Measurements from ENCODE around the gene EIF4E1B.

Gene EIF4E1B

GRCh38 chr5:176606032-176606431, 24.4 kb upstream of the EIF4E1B start:
- no peak for DNase-seq (ENCODE audit: low spot score)

- no peak for DNase-seq (ENCODE audit: low spot score)
These were observed 23.6 kb upstream of the EIF4E1B start for GRCh38 chr5:176606875-176607274.

DNA sequence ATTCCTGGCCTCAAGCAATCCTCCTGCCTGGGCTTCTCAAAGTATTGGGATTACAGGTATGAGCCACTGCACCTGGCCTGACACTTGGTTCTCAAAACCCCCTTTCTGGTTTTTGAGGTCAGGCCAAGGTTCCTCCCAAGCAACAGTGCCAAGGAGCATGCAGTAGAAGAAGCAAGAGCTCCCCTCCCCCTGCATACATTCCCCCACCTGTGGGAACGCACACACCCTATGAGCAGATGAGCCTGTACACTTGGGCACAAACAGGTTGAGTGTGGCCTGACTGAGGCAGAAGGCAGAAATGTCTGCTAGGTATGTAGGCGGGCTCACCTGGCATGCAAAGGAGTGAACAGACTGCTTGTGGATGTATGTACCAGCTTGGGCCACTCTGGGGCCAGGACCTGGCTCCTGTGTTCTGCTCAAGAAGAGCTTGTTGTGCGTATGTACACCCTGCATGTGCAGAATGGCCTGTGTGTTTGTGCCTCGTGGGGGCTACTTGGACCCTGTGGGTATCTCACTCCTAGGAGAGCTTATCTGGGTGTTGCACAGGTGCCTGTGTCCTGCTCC, 22.3 kb upstream of the EIF4E1B start:
- DNase-seq (ENCODE audit: low spot score), result no peak

GRCh38 chr5:176608937-176609723, 21.3 kb upstream of the EIF4E1B start:
- DNase-seq (ENCODE audit: low spot score), result no peak

- peak; percentile 96 for DNase-seq (ENCODE audit: low spot score)
These were observed 20.6 kb upstream of the EIF4E1B start, which contains the start of gene GPRIN1 for GRCh38 chr5:176609724-176610434. TSS of gene GPRIN1 (minus strand) at chr5:176610156. CDS start at chr5:176599834, 10,322 bp downstream.

DNA sequence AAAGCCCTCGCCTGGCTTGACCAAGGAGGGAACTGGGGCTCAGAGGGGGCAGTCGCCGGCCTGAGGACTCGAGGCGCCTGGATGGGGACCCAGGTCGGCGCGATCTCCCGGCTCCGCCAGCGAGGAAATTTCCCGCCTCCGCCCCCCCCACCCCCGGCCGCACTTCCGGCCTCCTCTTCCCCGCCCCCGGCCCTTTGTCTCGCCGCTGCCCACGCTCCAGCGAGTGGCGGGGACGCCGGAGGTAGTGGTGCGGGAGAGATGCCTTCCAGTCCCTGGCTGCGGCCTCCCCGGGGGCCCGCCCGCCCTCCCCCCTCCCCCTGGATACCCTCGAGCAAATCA, 20.1 kb upstream of the EIF4E1B start:
- no peak for DNase-seq (ENCODE audit: low spot score)

GRCh38 chr5:176611435-176611834, 19.0 kb upstream of the EIF4E1B start:
- peak; percentile 83 for DNase-seq (ENCODE audit: low spot score)

DNA sequence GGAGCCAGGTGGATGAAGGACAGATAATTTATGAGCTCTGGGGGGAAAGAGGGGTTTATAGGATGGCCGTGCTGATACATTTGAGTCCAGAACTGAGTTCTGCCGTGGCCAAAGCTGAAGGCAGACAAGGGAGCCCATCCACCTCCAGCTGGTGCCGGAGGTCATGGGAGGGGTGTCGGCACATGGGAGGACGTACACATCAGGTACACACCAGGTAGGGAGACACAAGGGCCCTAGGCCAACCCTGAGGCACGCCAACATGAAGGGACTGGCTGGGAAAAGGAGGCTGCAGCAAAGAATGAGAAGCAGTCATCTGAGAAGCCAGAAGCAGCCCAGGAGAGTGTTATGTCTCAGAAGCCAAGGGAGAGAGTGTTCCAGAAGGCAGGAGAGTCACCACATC, 18.5 kb upstream of the EIF4E1B start:
- no peak for DNase-seq (ENCODE audit: low spot score)

GRCh38 chr5:176612855-176613254, 17.6 kb upstream of the EIF4E1B start:
- no peak for DNase-seq (ENCODE audit: low spot score)

- peak; percentile 84 for DNase-seq (ENCODE audit: low spot score)
These were observed 15.5 kb upstream of the EIF4E1B start for GRCh38 chr5:176614805-176615478.

DNA sequence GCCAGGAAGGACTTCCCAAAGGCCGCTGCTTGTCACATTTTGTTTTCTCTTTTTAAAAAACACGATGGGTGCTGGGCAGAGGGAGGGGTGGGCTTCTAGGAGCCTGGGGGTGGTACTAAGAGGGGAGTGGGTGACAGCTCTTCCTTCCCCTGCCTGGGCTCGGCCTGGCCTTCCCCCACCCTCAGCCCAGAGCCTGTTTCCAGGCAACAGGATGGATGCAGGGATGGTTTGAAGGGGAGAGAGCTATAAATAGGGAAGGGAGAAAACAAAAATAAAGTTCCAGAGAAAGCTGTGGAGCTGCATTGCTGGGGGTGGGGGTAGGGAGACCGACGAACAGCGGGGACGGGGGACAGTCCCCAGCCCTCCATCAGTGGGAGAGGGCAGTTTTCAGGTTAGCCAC, 14.0 kb upstream of the EIF4E1B start:
- DNase-seq (ENCODE audit: low spot score), result no peak

GRCh38 chr5:176618783-176619182, 11.7 kb upstream of the EIF4E1B start:
- no peak for DNase-seq (ENCODE audit: low spot score)

GRCh38 chr5:176619203-176619568, 11.3 kb upstream of the EIF4E1B start:
- DNase-seq (ENCODE audit: low spot score), result peak; percentile 79

- DNase-seq (ENCODE audit: low spot score), result no peak
These were observed 10.7 kb upstream of the EIF4E1B start for GRCh38 chr5:176619569-176620332.

- no peak for DNase-seq (ENCODE audit: low spot score)
These were observed 10.0 kb upstream of the EIF4E1B start for GRCh38 chr5:176620333-176620981.

- DNase-seq (ENCODE audit: low spot score), result no peak
These were observed 8.8 kb upstream of the EIF4E1B start for GRCh38 chr5:176621661-176622079.

- no peak for DNase-seq (ENCODE audit: low spot score)
These were observed 6.3 kb upstream of the EIF4E1B start for GRCh38 chr5:176624142-176624541.

- no peak for DNase-seq (ENCODE audit: low spot score)
These were observed 5.5 kb upstream of the EIF4E1B start for GRCh38 chr5:176624938-176625337.

DNA sequence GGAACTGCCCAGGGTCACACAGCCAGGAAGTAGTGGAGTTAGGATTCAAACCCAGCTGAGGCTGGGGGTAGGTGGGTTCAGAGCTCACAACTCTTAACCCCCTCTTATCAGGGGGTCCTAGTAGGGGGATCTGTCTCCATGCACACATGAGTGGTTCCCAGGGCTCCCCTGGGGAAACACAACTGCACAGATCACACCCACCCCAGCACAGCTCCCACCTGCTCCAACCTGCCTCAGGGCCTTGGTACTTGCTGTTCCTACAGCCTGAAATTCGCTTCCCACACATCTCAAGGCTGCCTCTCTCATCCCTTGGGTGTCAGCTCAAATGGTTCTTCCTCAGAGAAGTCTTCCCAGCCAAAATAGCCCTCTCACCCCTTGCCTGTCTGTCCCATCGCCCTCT, 5.0 kb upstream of the EIF4E1B start:
- no peak for DNase-seq (ENCODE audit: low spot score)

GRCh38 chr5:176625966-176626875, 4.3 kb upstream of the EIF4E1B start:
- DNase-seq (ENCODE audit: low spot score), result no peak
